ENCODE data around the gene RBFOX2.

The RBFOX2 gene

DNA sequence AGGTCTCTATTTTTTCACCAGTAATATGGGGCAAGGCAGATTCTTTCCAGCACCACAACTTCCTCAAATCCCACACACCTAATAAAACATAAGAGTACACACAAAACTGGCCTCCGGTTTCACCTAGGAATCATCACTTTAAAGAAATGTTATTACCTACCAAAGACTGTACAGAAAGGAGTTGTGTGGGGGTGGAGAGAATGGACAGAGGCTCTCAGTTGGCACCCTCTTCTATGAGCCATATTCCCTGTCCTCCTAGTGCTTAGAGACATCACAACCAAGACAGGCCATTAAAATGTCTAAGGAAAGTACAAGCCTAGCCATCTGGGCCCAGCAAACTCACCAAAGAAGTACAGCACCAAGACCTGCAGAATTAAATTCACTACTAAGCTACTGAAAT lies 56.1 kb downstream of the RBFOX2 start:
- H3K27ac ChIP-seq, result peak overlapping the region; percentile 36
- TF ChIP-seq, protein P1, sequence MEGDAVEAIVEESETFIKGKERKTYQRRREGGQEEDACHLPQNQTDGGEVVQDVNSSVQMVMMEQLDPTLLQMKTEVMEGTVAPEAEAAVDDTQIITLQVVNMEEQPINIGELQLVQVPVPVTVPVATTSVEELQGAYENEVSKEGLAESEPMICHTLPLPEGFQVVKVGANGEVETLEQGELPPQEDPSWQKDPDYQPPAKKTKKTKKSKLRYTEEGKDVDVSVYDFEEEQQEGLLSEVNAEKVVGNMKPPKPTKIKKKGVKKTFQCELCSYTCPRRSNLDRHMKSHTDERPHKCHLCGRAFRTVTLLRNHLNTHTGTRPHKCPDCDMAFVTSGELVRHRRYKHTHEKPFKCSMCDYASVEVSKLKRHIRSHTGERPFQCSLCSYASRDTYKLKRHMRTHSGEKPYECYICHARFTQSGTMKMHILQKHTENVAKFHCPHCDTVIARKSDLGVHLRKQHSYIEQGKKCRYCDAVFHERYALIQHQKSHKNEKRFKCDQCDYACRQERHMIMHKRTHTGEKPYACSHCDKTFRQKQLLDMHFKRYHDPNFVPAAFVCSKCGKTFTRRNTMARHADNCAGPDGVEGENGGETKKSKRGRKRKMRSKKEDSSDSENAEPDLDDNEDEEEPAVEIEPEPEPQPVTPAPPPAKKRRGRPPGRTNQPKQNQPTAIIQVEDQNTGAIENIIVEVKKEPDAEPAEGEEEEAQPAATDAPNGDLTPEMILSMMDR (conservative IDR thresholded peaks at IDR 0.05), result no peak

DNA sequence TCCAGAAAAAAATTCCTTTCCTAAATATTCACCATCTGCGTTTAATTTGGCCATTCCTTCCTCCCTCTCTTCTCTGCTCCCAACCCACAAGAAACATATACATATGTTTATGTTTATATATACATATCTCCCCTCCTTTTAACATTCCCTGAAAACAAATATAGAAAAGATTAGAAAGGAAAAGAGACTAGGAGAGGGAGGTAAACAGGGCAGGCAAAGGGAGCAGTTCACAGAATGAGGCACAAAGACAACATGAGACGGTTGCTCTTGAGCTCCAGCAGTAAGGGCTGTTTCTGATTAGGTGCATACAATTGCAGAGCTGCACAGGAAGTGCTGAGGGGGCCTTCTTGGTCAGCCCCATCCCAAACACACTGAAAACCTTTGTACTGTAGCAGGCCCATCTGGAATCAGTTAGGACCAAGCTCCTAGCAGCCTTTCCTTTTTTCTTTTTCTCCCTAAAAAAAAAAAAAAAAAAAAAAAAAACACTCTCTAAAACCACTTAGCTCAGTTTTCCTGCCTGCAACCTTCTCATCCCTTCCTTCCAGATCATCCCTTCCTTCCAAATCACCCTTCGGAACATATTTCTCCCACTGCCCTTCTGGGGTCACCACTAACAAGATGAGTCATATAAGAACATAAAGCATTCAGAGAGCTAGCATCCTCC lies 57.0 kb downstream of the RBFOX2 start:
- TF ChIP-seq, protein P1 (conservative IDR thresholded peaks at IDR 0.05), result no peak
- H3K27ac ChIP-seq, result peak overlapping the region; percentile 22; the same call in 1 of the 2 replicates

DNA sequence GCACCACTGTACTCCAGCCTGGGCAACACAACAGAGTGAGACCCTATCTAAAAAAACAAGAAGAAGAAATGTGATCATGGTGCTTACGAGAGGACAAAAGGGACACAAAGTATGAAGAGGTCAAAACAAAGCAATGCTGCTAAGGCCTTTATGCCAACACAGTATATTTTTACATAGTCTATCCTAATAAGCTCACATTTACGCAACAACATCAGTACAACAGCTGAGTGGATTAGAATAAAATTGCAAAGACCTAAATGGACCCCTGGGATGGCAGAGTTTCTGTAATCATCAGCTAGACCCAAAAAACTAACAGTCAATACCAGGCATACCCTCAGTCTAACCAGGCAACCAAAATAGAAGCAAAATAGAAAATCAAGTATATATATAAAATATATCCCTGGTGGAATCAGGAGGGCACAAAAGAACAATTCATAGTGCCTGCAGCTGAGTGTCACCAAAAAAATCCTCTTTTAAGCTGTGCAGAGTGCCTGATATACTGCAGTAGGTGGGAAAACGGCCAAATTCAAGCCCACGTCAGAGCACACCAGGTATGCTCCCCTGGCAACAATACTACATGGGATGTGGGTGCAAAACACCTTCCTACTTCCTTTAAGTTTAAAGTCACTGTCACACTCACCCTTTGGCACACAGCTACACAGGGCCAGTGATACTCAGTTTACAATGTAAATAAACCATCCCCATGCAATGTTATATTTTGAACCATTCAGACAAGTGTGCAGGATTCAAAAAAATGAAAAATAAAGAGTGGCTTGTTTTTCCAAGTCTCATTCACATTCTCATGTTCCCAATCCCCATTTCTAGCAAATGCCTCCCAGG lies 57.8 kb downstream of the RBFOX2 start:
- H3K27ac ChIP-seq, result peak overlapping the region; percentile 22; the same call in 1 of the 2 replicates
- TF ChIP-seq, protein P1 (conservative IDR thresholded peaks at IDR 0.05), result no peak

DNA sequence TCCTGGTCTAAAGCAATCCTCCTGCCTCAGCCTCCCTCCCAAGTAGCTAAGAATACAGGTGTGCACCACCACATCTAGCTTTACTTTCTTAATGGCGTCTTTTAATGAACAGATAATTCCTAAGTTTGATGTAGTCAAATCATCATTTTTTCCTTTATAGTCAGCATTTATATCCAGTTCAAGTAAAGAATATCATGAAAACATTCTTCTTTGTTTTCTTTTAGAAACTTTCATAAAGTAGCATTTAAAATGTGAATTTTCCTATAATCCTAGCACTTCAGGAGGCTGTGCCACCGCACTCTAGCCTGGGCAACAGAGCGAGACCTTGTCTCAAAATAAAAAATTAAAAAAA lies 61.6 kb downstream of the RBFOX2 start:
- TF ChIP-seq, protein P1 (conservative IDR thresholded peaks at IDR 0.05), result no peak
- no peak overlapping the region for H3K27ac ChIP-seq

DNA sequence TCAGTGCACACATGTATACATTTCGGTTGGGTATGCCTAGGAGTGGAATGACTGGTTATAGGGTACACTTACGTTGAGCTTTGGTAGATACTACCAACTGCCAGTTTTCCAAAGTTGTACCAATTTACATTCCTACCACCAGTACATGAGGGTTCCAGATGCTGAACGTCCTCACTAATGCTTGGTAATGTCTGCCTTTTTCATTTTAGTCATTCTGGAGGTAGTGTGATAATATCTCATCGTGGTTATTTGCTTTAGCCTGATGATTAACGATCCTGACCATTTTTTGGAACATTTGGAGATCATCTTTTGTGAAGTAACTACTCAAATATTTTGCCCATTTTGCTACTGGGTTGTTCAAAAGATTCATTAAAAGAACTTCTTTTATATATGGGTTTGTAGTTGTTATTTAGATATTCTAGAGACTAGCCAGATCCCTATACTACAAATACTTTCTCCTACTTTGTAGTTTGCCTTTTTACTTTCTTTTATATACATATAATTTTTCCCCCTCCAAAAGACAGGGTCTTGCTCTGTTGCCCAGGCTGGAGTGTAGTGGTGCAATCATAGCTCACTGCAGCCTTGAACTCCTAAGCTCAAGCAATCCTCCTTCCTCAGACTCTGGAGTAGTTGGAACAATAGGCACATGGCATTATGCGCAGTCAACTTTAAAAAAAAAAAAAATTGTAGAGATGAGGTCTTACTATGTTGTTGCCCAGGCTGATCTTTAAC lies 62.1 kb downstream of the RBFOX2 start:
- TF ChIP-seq, protein P1 (conservative IDR thresholded peaks at IDR 0.05), result no peak
- no peak overlapping the region for H3K27ac ChIP-seq

DNA sequence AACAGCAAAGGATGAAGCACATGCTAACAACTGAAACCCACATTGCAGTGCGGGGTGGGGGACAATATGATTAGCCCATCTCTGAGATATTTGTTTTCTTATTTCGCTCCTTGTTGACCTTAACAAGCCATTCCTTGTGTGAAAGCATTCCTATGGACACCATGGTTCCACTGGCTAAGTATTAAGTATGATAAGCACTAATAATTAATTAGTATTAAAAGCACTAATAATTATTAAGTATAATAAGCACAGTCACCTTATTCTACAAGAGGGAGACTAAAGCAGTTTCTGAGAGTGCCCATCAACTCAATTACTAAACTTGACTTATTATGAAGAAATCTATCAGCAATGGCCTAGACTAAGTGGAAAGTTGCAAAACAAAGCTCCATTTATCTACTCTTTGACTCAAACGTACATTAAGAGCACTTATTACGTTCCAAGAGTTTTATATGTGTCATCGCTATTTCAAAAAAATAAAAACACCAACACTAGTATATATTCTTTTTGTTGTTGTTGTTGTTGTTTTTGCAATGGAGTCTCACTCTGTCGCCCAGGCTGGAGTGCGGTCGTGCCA lies 65.3 kb downstream of the RBFOX2 start:
- H3K27ac ChIP-seq, result no peak overlapping the region
- TF ChIP-seq, protein P1 (conservative IDR thresholded peaks at IDR 0.05), result no peak
